Activated CD4-positive, alpha-beta T cell treated with anti-CD3 and anti-CD28 coated beads for 48 hours (primary cell): ENCODE results near the gene MKKS.
"Not testable (repeated sequence)": the region's sequence is repeated elsewhere in the genome, so short reads cannot be mapped to it uniquely, and the experiment has no call there.

Experiments used
- DNase-seq: peaks from one replicate; pipeline ENCODE4 v3.0.0-alpha.2; 2020

The MKKS gene

GRCh38 chr20:10411673-10412072 is 22.3 kb downstream of the MKKS start:
- DNase-seq, result no peak

GRCh38 chr20:10408108-10408813 is 25.8 kb downstream of the MKKS start:
- no peak for DNase-seq

DNA sequence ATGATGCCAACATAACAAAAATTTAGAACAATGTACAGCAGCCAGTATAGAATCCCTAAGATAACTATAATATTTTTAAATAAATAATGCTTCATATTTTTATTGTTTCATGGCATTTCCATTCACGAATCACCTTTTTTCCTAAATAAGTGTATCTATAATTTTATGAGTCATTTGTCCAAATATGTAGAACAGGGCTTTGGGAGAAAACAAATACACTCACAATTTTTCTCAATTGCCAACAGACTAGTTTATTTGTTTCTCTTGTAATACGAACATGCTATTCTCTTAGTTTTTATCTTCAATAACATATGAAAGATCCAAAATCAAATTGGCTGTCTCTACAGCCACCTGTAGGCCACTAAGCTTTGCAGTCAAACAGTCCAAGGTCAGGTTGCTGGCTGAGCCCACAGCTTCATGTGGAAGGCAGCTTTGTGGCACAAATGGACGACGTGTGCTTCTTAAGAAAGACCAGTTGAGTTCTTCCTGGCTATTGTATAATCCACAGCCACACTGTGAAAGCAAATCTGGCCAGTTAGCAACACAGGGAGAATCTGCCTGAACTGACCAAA is 29.0 kb downstream of the MKKS start:
- no peak for DNase-seq

DNA sequence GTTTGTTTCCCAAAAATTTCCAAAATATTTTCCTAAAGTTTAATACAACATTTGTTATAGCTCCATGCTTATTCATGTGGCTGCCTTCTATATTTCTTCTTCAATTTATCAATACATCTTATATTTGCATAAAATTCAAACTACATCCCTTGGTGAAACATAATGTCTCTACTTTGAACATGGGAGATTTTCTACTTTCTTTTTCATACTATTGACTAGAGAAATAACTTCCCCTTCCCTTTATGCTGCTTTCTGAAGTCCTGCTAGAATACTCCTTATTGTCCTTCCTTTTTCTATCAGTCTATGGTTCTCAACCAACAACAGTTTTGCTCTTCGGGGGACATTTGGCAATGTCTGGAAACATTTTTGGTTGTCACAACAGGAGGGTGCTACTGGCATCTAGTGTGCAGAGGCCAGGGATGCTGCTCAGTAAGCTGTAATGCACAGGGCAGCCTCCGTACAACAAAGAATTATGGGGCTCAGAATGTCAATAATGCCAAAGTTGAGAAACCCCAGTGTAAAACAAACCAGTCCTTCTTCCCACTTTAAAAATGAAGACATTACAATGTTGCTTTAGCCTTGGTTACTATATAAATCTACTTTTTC is 29.9 kb downstream of the MKKS start:
- DNase-seq, result no peak

DNA sequence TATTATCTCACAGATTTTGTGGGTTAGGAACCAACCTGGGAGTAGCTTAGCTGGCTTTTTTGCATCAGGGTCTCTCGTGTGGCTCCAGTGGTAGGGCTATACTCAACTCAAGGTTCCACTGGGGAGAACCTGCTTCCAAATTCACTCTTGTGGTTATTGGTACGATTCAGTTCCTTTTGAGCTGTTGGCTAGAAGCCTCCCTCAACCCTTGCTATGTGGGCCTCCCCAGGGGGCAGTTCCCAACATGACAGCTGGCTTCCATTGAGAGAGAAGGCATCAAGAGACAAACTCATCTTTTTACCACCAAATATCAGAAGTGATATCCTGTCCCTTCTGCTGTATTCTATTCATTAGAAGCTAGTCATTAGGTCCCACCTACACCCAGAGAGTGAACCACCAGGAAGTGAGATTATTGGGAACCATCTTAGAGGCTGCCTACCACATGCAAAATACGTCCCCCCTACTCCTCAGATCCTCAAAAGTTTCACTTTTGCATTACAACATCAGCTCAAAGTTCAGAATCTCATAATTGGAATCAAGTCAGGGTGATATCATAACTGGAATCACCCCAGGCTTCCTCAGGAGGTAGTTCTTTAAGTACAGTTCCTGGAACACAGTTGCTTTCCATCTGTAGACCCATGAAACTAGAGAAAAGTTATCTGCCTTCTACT is 30.9 kb downstream of the MKKS start:
- no peak for DNase-seq

- DNase-seq, result no peak
Measured at GRCh38 chr20:10398834-10399369, 35.1 kb downstream of the MKKS start.

DNA sequence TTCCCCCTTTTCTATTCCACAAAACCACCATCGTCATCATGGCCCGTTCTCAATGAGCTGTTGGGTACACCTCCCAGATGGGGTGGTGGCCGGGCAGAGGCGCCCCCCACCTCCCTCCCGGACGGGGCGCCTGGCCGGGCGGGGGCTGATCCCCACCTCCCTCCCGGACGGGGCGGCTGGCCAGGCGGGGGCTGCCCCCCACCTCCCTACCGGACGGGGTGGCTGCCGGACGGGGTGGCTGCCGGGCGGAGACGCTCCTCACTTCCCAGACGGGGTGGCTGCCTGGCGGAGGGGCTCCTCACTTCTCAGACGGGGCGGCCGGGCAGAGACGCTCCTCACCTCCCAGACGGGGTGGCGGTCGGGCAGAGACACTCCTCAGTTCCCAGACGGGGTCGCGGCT is 39.3 kb downstream of the MKKS start:
- DNase-seq, result not testable (repeated sequence)

- no peak for DNase-seq
Measured at GRCh38 chr20:10390709-10391108, 43.3 kb downstream of the MKKS start.

DNA sequence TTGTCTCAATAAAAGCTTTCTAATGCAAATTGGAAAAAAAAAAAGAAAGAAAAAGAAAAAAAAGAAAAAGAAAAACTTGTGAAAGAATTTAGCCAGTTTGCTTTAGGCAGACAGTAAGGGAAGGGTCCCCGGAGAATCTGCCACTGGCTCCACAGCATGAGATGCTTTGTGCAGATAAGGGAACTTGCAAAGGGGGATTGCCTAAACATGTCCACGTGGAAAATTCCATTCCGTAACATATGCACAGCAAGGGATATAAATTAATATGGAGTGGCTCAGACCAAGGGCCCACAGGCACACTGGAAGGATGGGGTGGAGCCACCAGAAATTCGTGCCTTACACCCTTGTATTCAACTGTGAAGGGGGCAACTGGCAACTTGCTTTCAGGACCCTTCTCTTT is 45.4 kb downstream of the MKKS start:
- no peak for DNase-seq

DNA sequence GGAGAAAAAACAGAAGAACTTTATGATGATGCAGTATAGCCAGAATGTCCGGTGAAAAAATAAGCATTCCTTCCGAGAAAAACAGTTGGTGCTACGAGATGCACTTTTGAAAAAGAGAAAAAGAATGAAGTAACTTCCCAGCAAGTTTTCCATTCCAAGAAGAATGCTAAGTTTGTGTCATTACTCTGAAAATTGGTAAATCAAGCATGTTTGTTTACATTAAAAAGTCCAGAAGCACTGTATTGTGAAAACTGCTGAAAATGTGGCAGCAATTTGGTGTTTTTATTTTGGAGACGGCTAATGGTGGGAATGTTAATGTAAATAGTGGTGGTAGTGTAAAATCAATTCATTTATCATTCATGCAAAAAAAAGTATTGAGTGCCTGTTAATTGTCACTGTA is 46.3 kb downstream of the MKKS start:
- no peak for DNase-seq

- no peak for DNase-seq
Measured at GRCh38 chr20:10385850-10386544, 48.0 kb downstream of the MKKS start.

GRCh38 chr20:10381477-10381876 is 52.5 kb downstream of the MKKS start:
- no peak for DNase-seq

DNA sequence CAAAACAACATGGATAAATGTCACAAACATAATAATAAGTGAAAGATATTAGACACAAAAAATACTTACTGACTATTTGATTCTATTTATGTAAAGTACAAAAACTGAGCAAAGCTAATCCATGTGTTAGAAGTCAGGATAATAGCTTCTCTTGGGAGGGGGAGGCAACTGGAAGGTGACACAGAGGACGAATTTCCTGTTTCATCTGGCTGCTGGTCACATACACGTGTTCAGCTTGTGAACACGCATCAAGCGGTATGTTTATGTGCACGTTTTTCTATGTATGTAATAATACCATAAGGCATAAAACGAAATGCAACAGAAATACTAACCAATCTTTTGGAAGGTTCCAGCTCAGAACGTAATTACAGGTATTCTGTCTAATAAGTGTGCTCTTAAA is 54.3 kb downstream of the MKKS start:
- no peak for DNase-seq

GRCh38 chr20:10376270-10377075 is 57.5 kb downstream of the MKKS start:
- no peak for DNase-seq

GRCh38 chr20:10375191-10375590 is 58.8 kb downstream of the MKKS start:
- DNase-seq, result no peak

DNA sequence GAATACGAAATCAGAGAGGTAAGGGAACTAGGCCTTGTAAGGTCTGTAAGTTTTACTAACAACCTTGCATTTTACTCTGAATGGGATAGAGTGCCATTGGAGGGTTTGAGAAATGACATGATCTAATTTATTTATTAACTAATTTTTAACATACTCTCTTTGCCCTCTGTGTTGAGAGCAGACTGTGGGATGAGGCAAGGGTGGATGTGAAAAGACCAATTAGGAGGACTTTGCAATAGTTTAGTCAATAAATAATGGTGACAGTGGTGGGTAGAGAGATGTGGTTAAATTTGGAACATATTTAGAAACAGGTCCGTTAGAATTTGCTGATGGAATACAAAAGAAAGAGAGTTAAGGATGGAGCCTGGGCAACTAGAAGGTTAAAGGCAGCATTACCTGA is 60.0 kb downstream of the MKKS start:
- DNase-seq, result no peak

- DNase-seq, result no peak
Measured at GRCh38 chr20:10371467-10371866, 62.6 kb downstream of the MKKS start.

DNA sequence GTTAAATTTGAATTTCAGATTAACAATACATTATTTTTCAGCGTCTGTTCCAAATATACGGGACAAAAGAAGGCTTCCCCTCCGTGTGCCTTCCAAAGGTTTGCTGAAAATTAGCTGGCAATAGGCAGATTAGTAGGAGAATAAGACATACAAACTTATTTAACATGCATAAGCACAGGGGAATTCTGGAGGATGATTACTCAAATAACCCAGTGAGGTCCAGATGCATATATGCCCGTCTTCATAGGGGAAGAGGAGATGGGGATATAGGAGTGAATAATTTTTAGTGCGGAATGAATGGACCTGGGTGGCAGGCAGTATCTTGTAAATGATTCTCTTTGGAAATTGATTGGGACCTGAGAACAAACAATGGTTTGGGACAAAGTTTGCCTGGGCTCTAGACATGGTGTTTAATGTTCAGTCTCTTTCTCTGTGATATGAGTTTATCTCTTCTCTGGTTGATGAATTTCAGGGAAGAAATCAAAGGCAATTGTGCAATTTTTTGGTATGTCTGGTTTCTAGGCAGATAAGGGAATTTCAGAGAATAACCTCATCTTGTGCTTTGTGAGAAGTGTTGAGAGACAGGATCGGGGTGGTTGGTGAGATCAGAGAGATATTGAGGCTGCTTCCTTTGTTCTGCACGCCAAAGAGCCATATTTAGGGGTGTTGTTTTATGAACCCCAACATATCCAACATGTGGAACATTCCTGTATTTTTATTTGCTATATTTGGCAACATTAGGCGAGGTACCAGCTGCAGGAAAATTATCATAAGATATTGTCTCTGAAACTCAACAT is 63.7 kb downstream of the MKKS start:
- no peak for DNase-seq

DNA sequence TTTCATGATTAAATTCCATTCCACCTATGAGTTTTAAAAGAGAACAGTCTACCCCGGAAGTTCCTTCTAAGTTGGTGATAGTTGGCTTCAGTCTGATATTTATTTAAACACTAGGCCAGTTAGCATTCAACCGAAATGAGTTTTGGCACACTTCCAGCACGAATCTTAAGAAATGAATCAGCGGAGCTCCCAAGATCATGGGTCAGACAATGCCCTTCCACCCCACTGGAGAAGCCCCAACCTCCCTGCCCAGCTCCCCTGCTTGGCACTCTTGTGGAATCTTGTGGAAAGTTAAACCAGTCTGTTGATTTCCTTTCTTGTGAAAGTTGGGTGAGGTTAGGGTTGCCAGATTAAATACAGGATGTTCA is 64.3 kb downstream of the MKKS start:
- DNase-seq, result no peak

- no peak for DNase-seq
Measured at GRCh38 chr20:10368702-10369041, 65.3 kb downstream of the MKKS start.

DNA sequence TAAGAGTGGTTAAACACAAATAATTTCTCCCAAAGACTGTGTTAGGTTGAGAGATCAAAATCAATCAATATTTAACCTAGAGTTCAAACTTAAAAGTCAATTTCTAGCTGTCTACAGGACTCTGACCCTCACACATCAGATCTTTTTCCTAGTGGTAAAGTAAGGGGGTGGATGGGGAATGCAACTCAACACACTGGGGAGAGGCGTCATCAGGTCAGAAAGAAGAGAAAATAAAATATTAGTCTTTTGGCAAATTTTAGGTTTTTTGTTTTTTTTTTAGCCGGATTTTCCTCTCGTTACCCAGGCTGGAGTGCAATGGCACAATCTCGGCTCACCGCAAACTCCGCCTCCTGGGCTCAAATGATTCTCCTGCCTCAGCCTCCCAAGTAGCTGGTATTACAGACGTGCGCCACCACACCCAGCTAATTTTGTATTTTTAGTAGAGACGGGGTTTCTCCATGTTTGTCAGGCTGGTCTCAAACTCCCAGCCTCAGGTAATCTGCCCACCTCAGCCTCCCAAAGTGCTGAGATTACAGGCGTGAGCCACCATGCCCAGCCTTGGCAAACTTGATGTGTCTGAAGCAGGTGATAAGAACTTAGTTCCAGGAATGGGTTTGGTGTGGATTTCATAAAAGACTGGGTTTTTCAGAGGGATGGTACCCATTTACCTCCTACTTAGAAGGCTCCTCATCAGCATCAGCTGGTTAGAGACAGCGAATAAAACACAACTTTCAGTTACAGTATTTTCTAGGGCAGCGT is 65.9 kb downstream of the MKKS start:
- no peak for DNase-seq
